HCT116 (cell line): Measurements from ENCODE around the gene ABR. TPM values are rescaled to one million over a fixed set of nuclear protein-coding genes. Genes with fewer than 3 reads are reported as not detected.

Experiments used
- ATAC-seq: fragments of 200-7000 bp; cut with Tn5 transposase; 2 replicates; pipeline ENCODE4 v1.9.1; 2020; ENCODE audit warnings: mild to moderate bottlenecking, moderate library complexity
- BruUV-seq: library from RNA; stranded (reverse); fragments of 400-500 nt; replicated peaks from 2 replicates; lab custom pipeline; 2021; lab: Mats Ljungman, UMichigan
- CTCF ChIA-PET: fragments of 300-600 bp; sonication (Branson Sonifier 250); formaldehyde crosslinking; loops from one replicate; lab custom pipeline; 2021; ENCODE audit warnings: antibody characterized with exemption; lab: Charles Lee
- POLR2A ChIA-PET: fragments of 300-600, 350-600 bp; sonication (Branson Sonifier 250); formaldehyde crosslinking; loops from one replicate; lab custom pipeline; 2021; ENCODE audit warnings: antibody characterized with exemption; lab: Charles Lee
- RAD21 ChIA-PET, 2 experiments: fragments of 300-600 bp; sonication (Branson Sonifier 250); formaldehyde crosslinking; loops; one replicate each; lab custom pipeline; 2023; ENCODE audit warnings: low total read pairs in 2 of 2; ENCODE audit not compliant: uncharacterized antibody in 2 of 2, unreplicated experiment in 2 of 2, low non-redundant PET in 1 of 2; lab: Charles Lee
- DNase-seq: peaks from one replicate; pipeline ENCODE4 v3.0.0-alpha.2; 2010; ENCODE audit warnings: low read depth, low spot score
- H2AFZ ChIP-seq: fragments of 200-600 bp; shearing (Covaris generic), sonication (generic); 2 replicates; pipeline ENCODE4 v1.6.1; 2017; ENCODE audit warnings: low read depth, mixed run types, mixed read lengths, antibody characterized with exemption, low read length; ENCODE audit not compliant: poor library complexity, severe bottlenecking
- H3K27ac ChIP-seq: 2 replicates; pipeline ENCODE4 v1.5.1; 2012; ENCODE audit warnings: low read depth, low read length
- H3K27me3 ChIP-seq: fragments of 200-600 bp; sonication (generic); 2 replicates; pipeline ENCODE4 v1.6.1; 2016; ENCODE audit warnings: mixed run types, low read length, mixed read lengths; ENCODE audit not compliant: insufficient read depth
- H3K36me3 ChIP-seq, 2 experiments: fragments of 200-500 bp in 1 of 2; fragments of 200-600 bp in 1 of 2; sonication (Bioruptor generic) in 1 of 2; sonication (generic) in 1 of 2; 2 replicates each; pipeline versions ENCODE4 v1.5.1 to v1.6.1; 2014 to 2016; ENCODE audit warnings: low read length in 2 of 2, inconsistent platforms in 1 of 2, mixed read lengths in 1 of 2, mixed run types in 1 of 2; ENCODE audit not compliant: insufficient read depth in 2 of 2, control insufficient read depth in 1 of 2
- H3K4me1 ChIP-seq, 2 experiments: fragments of 200-600 bp in 1 of 2; sonication (generic) in 1 of 2; 2 replicates each; pipeline versions ENCODE4 v1.5.1 to v1.6.1; 2012 to 2017; ENCODE audit warnings: low read length in 2 of 2, inconsistent platforms in 1 of 2, mild to moderate bottlenecking in 1 of 2, mixed read lengths in 1 of 2, mixed run types in 1 of 2, moderate library complexity in 1 of 2; ENCODE audit not compliant: insufficient read depth in 2 of 2, control insufficient read depth in 1 of 2
- H3K4me2 ChIP-seq: fragments of 200-600 bp; sonication (generic); 2 replicates; pipeline ENCODE4 v1.6.1; 2017; ENCODE audit warnings: mixed run types, low read length, mixed read lengths
- H3K4me3 ChIP-seq, 2 experiments: fragments of 200-600 bp in 1 of 2; sonication (generic) in 1 of 2; replicated peaks in 1 of 2; 2 replicates each; pipeline ENCODE4 v1.5.1; 2011 to 2016; ENCODE audit warnings: low read length in 2 of 2, control low read depth in 1 of 2, low read depth in 1 of 2, mild to moderate bottlenecking in 1 of 2, mixed read lengths in 1 of 2, mixed run types in 1 of 2
- H3K79me2 ChIP-seq: fragments of 200-600 bp; sonication (generic); 2 replicates; pipeline ENCODE4 v1.6.1; 2017; ENCODE audit warnings: mild to moderate bottlenecking, mixed run types, low read length, moderate library complexity, mixed read lengths; ENCODE audit not compliant: insufficient read depth
- H3K9ac ChIP-seq: fragments of 200-600 bp; sonication (generic); 2 replicates; pipeline ENCODE4 v1.6.1; 2016; ENCODE audit warnings: low read length, mixed read lengths
- H3K9me2 ChIP-seq: fragments of 200-600 bp; sonication (generic), shearing (Covaris generic); 2 replicates; pipeline ENCODE4 v1.6.1; 2017; ENCODE audit warnings: mixed run types, mild to moderate bottlenecking, moderate library complexity; ENCODE audit not compliant: insufficient read depth
- H3K9me3 ChIP-seq, 2 experiments: fragments of 200-500 bp in 1 of 2; fragments of 200-600 bp in 1 of 2; sonication (Bioruptor generic) in 1 of 2; sonication (generic) in 1 of 2; 2 replicates each; pipeline ENCODE4 v1.6.1; 2014 to 2017; ENCODE audit warnings: low read length in 2 of 2, mixed read lengths in 2 of 2, inconsistent platforms in 1 of 2, low read depth in 1 of 2, mild to moderate bottlenecking in 1 of 2, mixed run types in 1 of 2, moderate library complexity in 1 of 2; ENCODE audit not compliant: control insufficient read depth in 1 of 2, insufficient read depth in 1 of 2
- H4K20me1 ChIP-seq: fragments of 200-600 bp; sonication (generic), shearing (Covaris generic); 2 replicates; pipeline ENCODE4 v1.6.1; 2017; ENCODE audit warnings: mixed run types, mild to moderate bottlenecking, moderate library complexity; ENCODE audit not compliant: insufficient read depth
- ATF3 ChIP-seq: IDR thresholded peaks from 2 replicates; pipeline ENCODE4 v1.6.1; 2012
- CBX3 ChIP-seq: IDR thresholded peaks from 2 replicates; pipeline ENCODE4 v1.6.1; 2012; ENCODE audit warnings: low read depth
- CEBPB ChIP-seq: IDR thresholded peaks from 2 replicates; pipeline ENCODE4 v1.6.1; 2012; ENCODE audit warnings: low read depth
- CTCF ChIP-seq, 3 experiments: fragments of 200-600 bp in 1 of 3; sonication (generic) in 1 of 3; IDR thresholded peaks in 2 of 3; conservative IDR thresholded peaks in 1 of 3; 2 replicates each; pipeline ENCODE4 v1.5.1; 2012 to 2017; ENCODE audit warnings: low read depth in 2 of 3, low read length in 2 of 3, antibody characterized with exemption in 1 of 3, borderline replicate concordance in 1 of 3, control low read depth in 1 of 3, mild to moderate bottlenecking in 1 of 3, mixed read lengths in 1 of 3, mixed run types in 1 of 3, moderate library complexity in 1 of 3; ENCODE audit not compliant: insufficient read depth in 1 of 3
- EGR1 ChIP-seq: IDR thresholded peaks from 2 replicates; pipeline ENCODE4 v1.6.1; 2012; ENCODE audit warnings: low read depth
- EZH2 ChIP-seq: fragments of 200-600 bp; sonication (generic); IDR thresholded peaks from 2 replicates; pipeline ENCODE4 v1.6.1; 2017; ENCODE audit warnings: antibody characterized with exemption, mixed run types
- MAX ChIP-seq: IDR thresholded peaks from 2 replicates; pipeline ENCODE4 v1.6.1; 2012
- POLR2A ChIP-seq: IDR thresholded peaks from 2 replicates; pipeline ENCODE4 v1.7.0; 2011; ENCODE audit warnings: borderline replicate concordance; ENCODE audit not compliant: insufficient read depth, insufficient read length; ENCODE audit errors: extremely low read depth
- POLR2AphosphoS5 ChIP-seq: IDR thresholded peaks from 2 replicates; pipeline ENCODE4 v1.6.1; 2011; ENCODE audit warnings: mild to moderate bottlenecking, low read depth, low read length, moderate library complexity
- RAD21 ChIP-seq: IDR thresholded peaks from 2 replicates; pipeline ENCODE4 v1.6.1; 2012; ENCODE audit warnings: low read depth, mild to moderate bottlenecking
- SIN3A ChIP-seq: IDR thresholded peaks from 2 replicates; pipeline ENCODE4 v1.6.1; 2012; ENCODE audit warnings: low read depth
- SP1 ChIP-seq: IDR thresholded peaks from 2 replicates; pipeline ENCODE4 v1.6.1; 2012; ENCODE audit warnings: low read depth
- YY1 ChIP-seq: IDR thresholded peaks from 2 replicates; pipeline ENCODE4 v1.6.1; 2011; ENCODE audit warnings: low read length, low read depth, moderate library complexity, mild to moderate bottlenecking; ENCODE audit not compliant: insufficient replicate concordance; ENCODE audit errors: extremely low read depth
- ZNF274 ChIP-seq: fragments of 200-500 bp; sonication (Bioruptor generic); IDR thresholded peaks from 2 replicates; pipeline ENCODE4 v1.6.1; 2014; ENCODE audit warnings: mild to moderate bottlenecking, low read depth, low read length, inconsistent platforms
- intact Hi-C: fragments of 100-400 bp; cut with micrococcal nuclease; formaldehyde crosslinking; loops from 2 replicates; pipeline ENCODE4 v1.10.0; 2022
- total RNA-seq: library from RNA; stranded (reverse); gene quantifications from one replicate; pipeline ENCODE4 v1.2.1, GENCODE V29; 2021; ENCODE audit not compliant: unreplicated experiment
- TF ChIP-seq, protein P1 (sequence below): IDR thresholded peaks from 2 replicates; pipeline ENCODE4 v1.6.1; 2011; ENCODE audit warnings: mild to moderate bottlenecking, low read length, moderate library complexity; ENCODE audit not compliant: insufficient replicate concordance; ENCODE audit errors: extremely low read depth

The ABR gene
- total RNA-seq, 1 experiment from 2014 or later, result 58.5 TPM

- ChIA-PET CTCF (no interaction called here), POLR2A (no interaction called here), RAD21 (no interaction called here)
- DNase-seq (no peak), ATAC-seq (no peak)
- H2AFZ ChIP-seq, result no peak overlapping the region
- H3K27ac ChIP-seq, result no peak overlapping the region
- H3K4me3 ChIP-seq, result no peak overlapping the region
- H3K4me2 ChIP-seq, result peak overlapping the region; percentile 25; the same call in 1 of the 2 replicates
- no peaks in the 10 kb centered on the region for H3K27me3 ChIP-seq
- H4K20me1 ChIP-seq, result peaks cover 4% of the 10 kb centered on the region; the same call in 1 of the 2 replicates
- H3K9me2 ChIP-seq, result no peaks in the 10 kb centered on the region
- no TSS peak for BruUV-seq
- peaks cover 57 to 81% of the 10 kb centered on the region in 2 experiments for H3K4me1 ChIP-seq
- peaks cover 68% of the 10 kb centered on the region for H3K79me2 ChIP-seq
- no peaks in the 10 kb centered on the region for H3K9me3 ChIP-seq
- no peak overlapping the region for H3K9ac ChIP-seq
- peaks cover 0 to 3% of the 10 kb centered on the region in 2 experiments; a peak in 1 of 4 replicates for H3K36me3 ChIP-seq
- TF ChIP-seq CEBPB (no peak), CTCF (IDR thresholded peaks at IDR 0.05 in 2 of 3, conservative IDR thresholded peaks at IDR 0.05 in 1 of 3; ENCODE audit: borderline replicate concordance in 1 of 3, insufficient read depth in 1 of 3, low read depth in 2 of 3, low read length in 2 of 3) (no peak), ATF3 (no peak), CBX3 (no peak), YY1 (no peak), POLR2A (no peak), ZNF274 (no peak), SP1 (no peak), RAD21 (no peak), MAX (no peak), EZH2 (no peak), SIN3A (no peak), POLR2AphosphoS5 (no peak), EGR1 (no peak)
- TF ChIP-seq, protein P1, sequence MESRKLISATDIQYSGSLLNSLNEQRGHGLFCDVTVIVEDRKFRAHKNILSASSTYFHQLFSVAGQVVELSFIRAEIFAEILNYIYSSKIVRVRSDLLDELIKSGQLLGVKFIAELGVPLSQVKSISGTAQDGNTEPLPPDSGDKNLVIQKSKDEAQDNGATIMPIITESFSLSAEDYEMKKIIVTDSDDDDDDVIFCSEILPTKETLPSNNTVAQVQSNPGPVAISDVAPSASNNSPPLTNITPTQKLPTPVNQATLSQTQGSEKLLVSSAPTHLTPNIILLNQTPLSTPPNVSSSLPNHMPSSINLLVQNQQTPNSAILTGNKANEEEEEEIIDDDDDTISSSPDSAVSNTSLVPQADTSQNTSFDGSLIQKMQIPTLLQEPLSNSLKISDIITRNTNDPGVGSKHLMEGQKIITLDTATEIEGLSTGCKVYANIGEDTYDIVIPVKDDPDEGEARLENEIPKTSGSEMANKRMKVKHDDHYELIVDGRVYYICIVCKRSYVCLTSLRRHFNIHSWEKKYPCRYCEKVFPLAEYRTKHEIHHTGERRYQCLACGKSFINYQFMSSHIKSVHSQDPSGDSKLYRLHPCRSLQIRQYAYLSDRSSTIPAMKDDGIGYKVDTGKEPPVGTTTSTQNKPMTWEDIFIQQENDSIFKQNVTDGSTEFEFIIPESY, result no peak
- TF ChIP-seq, all 23 proteins: peak for 0
- intact Hi-C loops, result no loop called here
These were observed 220.9 kb downstream of the ABR start for GRCh38 chr17:958712-959451.
